22Rv1 (cell line): Measurements from ENCODE around the gene ZNF354C.

Experiments used
- H3K27ac ChIP-seq: fragments of 450-650 bp; 2 replicates; pipeline ENCODE4 v1.5.1; 2017
- ZFX ChIP-seq: fragments of 450-650 bp; IDR thresholded peaks from 2 replicates; pipeline ENCODE4 v1.6.1; 2017; ENCODE audit warnings: antibody characterized with exemption, borderline replicate concordance
- TF ChIP-seq, protein P1 (sequence below): fragments of 450-650 bp; IDR thresholded peaks from 2 replicates; pipeline ENCODE4 v1.5.1; 2017; ENCODE audit warnings: mild to moderate bottlenecking

Gene ZNF354C

GRCh38 chr5:179115307-179115706 lies 55.1 kb downstream of the ZNF354C start:
- no peak overlapping the region for H3K27ac ChIP-seq
- TF ChIP-seq, protein P1, sequence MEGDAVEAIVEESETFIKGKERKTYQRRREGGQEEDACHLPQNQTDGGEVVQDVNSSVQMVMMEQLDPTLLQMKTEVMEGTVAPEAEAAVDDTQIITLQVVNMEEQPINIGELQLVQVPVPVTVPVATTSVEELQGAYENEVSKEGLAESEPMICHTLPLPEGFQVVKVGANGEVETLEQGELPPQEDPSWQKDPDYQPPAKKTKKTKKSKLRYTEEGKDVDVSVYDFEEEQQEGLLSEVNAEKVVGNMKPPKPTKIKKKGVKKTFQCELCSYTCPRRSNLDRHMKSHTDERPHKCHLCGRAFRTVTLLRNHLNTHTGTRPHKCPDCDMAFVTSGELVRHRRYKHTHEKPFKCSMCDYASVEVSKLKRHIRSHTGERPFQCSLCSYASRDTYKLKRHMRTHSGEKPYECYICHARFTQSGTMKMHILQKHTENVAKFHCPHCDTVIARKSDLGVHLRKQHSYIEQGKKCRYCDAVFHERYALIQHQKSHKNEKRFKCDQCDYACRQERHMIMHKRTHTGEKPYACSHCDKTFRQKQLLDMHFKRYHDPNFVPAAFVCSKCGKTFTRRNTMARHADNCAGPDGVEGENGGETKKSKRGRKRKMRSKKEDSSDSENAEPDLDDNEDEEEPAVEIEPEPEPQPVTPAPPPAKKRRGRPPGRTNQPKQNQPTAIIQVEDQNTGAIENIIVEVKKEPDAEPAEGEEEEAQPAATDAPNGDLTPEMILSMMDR = no peak
- TF ChIP-seq ZFX = no peak

DNA sequence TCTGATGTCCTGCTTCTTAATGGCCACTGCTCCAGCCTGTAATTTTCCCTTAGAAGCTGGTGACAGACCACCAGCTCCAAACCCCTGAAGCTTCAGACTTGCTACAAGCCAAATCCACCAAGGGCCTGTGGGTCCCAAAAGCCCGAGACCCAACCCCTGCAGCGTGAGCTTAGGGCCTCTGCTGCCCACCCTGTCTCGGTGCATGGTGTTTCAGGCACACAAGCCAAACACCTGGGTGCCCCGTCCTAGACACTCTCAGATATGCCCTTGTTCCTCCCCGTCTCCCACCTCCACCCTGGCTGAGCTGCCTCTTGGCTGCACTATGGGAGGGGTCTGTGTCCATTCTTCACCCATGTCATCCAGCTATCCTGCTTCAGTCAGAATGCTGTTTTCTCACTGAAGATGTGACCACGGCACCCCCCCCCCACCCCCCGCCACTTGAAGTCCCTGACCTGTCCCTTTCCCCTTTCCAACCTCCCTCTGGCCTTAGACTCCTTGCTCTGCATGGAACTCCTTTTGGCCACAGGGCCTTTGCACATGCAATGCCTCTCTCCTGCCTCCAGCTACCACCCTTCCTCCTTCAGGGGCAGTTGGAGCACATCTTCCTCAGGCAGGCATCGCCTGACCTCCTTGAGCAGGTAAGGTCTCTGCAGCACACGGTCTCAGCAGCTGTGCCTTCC lies 55.8 kb downstream of the ZNF354C start:
- H3K27ac ChIP-seq = no peak overlapping the region
- TF ChIP-seq, protein P1 = no peak
- TF ChIP-seq ZFX = no peak

GRCh38 chr5:179118338-179118737 lies 58.2 kb downstream of the ZNF354C start:
- TF ChIP-seq, protein P1 = no peak
- no peak for TF ChIP-seq ZFX
- no peak overlapping the region for H3K27ac ChIP-seq

DNA sequence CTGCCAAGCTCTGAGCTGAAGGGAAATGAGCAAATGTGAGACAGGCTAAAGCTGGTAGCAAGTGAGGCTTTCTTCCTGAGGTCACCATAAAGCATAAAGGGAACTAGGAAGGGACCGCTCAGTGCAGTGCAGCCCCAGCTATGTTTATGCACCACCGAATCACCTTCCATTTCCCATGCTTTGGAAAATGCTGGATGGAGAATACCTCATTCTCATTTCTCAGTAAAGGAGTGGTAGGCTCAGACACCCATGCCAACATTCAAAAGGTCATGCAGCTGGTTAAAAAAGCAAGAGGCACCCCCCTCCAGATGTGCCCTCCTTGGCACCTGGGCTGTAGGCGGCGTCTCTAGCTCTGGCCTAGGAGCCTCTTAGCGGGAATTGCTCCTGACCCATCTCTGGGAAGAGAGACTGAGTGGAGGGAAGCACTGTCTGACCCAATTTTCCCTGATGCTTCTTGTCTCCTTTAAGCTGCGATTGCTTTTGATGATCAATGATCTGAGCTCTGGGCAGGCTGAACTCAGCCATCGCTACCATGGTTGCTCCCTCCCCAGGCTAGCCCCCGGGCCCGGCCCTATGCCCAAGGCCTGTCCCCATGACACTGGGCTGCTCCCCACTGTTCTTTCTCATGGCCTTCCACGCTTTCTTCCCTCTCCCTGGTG lies 58.7 kb downstream of the ZNF354C start:
- TF ChIP-seq, protein P1 = no peak
- no peak for TF ChIP-seq ZFX
- H3K27ac ChIP-seq = no peak overlapping the region

DNA sequence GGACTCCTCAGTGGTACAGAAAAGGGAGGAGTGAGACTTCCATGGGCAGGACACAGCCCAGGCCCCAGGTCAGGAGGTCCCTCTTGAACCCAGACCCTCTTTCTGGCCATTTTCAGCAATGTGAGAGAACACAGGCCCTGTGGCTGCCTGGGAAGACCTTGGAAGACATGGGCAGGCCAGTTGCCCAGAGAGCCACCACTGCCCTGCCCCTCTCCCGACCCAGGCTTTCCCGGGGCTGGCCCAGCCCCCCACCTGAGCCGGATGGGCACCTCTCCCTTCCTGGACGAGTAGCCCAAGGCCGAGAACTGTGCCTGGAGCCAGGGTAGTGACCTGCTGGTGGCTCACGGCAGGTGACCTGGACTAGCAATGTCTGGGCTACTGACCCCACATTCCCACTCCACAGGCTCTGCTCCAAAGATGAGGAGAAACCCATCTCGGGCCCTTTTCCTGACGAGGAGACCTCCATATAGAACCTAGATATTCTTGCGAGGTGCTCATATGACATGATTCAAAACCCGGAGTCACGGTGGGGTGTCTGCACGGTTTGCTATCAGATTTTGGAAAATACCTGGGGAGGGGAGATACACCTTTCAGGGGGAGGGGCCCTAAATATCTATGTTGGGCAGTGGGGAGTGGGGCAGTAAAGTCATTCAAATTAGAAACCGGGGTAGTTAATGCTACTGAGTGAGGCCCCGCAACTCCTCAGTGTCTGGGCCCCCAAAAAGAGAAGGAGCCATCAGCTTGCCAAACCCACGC lies 59.4 kb downstream of the ZNF354C start:
- no peak overlapping the region for H3K27ac ChIP-seq
- TF ChIP-seq, protein P1 = no peak
- no peak for TF ChIP-seq ZFX

DNA sequence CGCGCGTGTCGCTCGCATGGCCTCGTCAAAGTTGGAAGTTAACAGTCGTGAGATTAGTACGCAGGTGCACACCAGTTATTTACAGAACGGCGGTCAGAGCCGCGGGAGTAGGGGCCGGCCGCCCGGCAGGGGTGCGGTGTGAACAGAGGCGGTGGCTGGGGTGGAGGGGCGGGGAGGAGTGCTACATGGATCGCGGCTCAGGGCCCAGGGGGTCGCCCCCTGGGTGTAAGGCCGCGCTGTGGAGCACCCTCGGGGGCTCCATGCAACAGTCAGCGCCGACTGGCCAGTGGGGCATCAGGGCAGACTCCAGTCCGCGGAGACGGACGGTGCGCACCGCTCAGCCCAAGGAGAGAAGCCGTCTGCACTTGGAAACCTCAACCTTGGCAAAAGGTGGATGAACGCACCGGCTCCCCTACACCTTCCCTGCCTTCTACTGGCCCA lies 60.3 kb downstream of the ZNF354C start:
- TF ChIP-seq ZFX = no peak
- TF ChIP-seq, protein P1 = no peak
- no peak overlapping the region for H3K27ac ChIP-seq
